Endothelial cell (in vitro differentiated cells): ENCODE measurements around the gene INPP5J. TPM values are rescaled to one million over a fixed set of nuclear protein-coding genes. Genes with fewer than 3 reads are reported as not detected.

ENCODE experiments used
- DNase-seq: peaks from one replicate; pipeline ENCODE4 v3.0.0; 2021; ENCODE audit warnings: low spot score
- H3K27ac Mint-ChIP-seq: one replicate; pipeline ENCODE4 v1.8.0; 2021; ENCODE audit warnings: mixed read lengths, inconsistent platforms; ENCODE audit not compliant: unreplicated experiment
- H3K27me3 Mint-ChIP-seq: one replicate; pipeline ENCODE4 v1.8.0; 2021; ENCODE audit warnings: mild to moderate bottlenecking, moderate library complexity, mixed read lengths, inconsistent platforms; ENCODE audit not compliant: unreplicated experiment
- H3K36me3 Mint-ChIP-seq: one replicate; pipeline ENCODE4 v1.8.0; 2021; ENCODE audit warnings: mild to moderate bottlenecking, low read depth, mixed read lengths, inconsistent platforms; ENCODE audit not compliant: unreplicated experiment
- H3K4me1 Mint-ChIP-seq: one replicate; pipeline ENCODE4 v1.8.0; 2021; ENCODE audit warnings: mild to moderate bottlenecking, mixed read lengths, inconsistent platforms; ENCODE audit not compliant: unreplicated experiment
- H3K4me3 Mint-ChIP-seq: one replicate; pipeline ENCODE4 v1.8.0; 2021; ENCODE audit warnings: mild to moderate bottlenecking, mixed read lengths, inconsistent platforms; ENCODE audit not compliant: unreplicated experiment
- H3K9me3 Mint-ChIP-seq: one replicate; pipeline ENCODE4 v1.8.0; 2021; ENCODE audit warnings: mixed read lengths, inconsistent platforms; ENCODE audit not compliant: unreplicated experiment
- microRNA-seq: library from miRNA; unstranded; fragments of <30 nt; microRNA quantifications from one replicate; pipeline ENCODE4, GENCODE V29; 2020; ENCODE audit not compliant: unreplicated experiment
- total RNA-seq: library from RNA; stranded (reverse); fragmentation: NEBNext Ultra II Directional; extraction: Animal tissue kit (Norgen Biotek cat#: 25700); gene quantifications from one replicate; pipeline ENCODE4 v1.2.1, GENCODE V29; 2021; ENCODE audit not compliant: unreplicated experiment
- TF ChIP-seq, protein P1 (sequence below): fragments of 200-600 bp; sonication (generic); IDR thresholded peaks from one replicate; pipeline ENCODE4 v1.5.0; 2021; ENCODE audit warnings: antibody characterized with exemption; ENCODE audit not compliant: unreplicated experiment

The INPP5J gene
- total RNA-seq, 1 donor from 2014 or later: 2.8 TPM

- Mint-ChIP-seq H3K9me3 (no peaks in the 10 kb centered on the region), H3K36me3 (peaks cover 28% of the 10 kb centered on the region), H3K4me1 (no peaks in the 10 kb centered on the region), H3K27ac (no peak overlapping the region), H3K4me3 (no peak overlapping the region), H3K27me3 (no peaks in the 10 kb centered on the region)
- TF ChIP-seq, protein P1, sequence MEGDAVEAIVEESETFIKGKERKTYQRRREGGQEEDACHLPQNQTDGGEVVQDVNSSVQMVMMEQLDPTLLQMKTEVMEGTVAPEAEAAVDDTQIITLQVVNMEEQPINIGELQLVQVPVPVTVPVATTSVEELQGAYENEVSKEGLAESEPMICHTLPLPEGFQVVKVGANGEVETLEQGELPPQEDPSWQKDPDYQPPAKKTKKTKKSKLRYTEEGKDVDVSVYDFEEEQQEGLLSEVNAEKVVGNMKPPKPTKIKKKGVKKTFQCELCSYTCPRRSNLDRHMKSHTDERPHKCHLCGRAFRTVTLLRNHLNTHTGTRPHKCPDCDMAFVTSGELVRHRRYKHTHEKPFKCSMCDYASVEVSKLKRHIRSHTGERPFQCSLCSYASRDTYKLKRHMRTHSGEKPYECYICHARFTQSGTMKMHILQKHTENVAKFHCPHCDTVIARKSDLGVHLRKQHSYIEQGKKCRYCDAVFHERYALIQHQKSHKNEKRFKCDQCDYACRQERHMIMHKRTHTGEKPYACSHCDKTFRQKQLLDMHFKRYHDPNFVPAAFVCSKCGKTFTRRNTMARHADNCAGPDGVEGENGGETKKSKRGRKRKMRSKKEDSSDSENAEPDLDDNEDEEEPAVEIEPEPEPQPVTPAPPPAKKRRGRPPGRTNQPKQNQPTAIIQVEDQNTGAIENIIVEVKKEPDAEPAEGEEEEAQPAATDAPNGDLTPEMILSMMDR: no peak
- no peak for DNase-seq
These were observed 61.2 kb downstream of the INPP5J start for GRCh38 chr22:31184015-31184414.

Small RNA genes lying within 50 kb of the gene (microRNA-seq; reads per million reads assigned to microRNA genes)
- gene MIR3928: 5.0 reads per million, percentile 49 among the genes with 10 or more reads in this experiment

Other genes with a start within 250 kb of the INPP5J start
- gene MORC2, start 154.2 kb upstream of the INPP5J start, total RNA-seq: 56.2 TPM
- 155 TPM for gene TUG1, start 153.7 kb upstream of the INPP5J start, total RNA-seq
- 736 TPM for gene SMTN, start 41.6 kb upstream of the INPP5J start, total RNA-seq
- gene SELENOM, start 15.4 kb upstream of the INPP5J start, total RNA-seq: 35.4 TPM
- gene PLA2G3, start 17.5 kb downstream of the INPP5J start, total RNA-seq: 2.8 TPM
- gene RNF185, start 37.2 kb downstream of the INPP5J start, total RNA-seq: 30.9 TPM
- 248 TPM for gene LIMK2, start 89.3 kb downstream of the INPP5J start, total RNA-seq
- 13.4 TPM for gene PIK3IP1, start 169.5 kb downstream of the INPP5J start, total RNA-seq
- 54.0 TPM for gene PATZ1, start 223.4 kb downstream of the INPP5J start, total RNA-seq